HG03342 (cell line): ENCODE measurements around the gene SLC5A9.
A peak's percentile ranks its signal among the peaks of the same experiment; 100 is the strongest.
"Not testable (repeated sequence)": the region's sequence is repeated elsewhere in the genome, so short reads cannot be mapped to it uniquely, and the experiment has no call there.

Experiments used
- ATAC-seq: cut with Tn5 transposase; IDR thresholded peaks from one replicate; pipeline ENCODE4 v1.9.1; 2021; ENCODE audit warnings: mild to moderate bottlenecking, moderate library complexity; ENCODE audit not compliant: unreplicated experiment

SLC5A9 gene

GRCh38 chr1:48236716-48237470 lies 14.4 kb downstream of the SLC5A9 start:
- peak; percentile 75 for ATAC-seq

- no peak for ATAC-seq
These were observed 19.7 kb downstream of the SLC5A9 start for GRCh38 chr1:48242141-48242736.

GRCh38 chr1:48245106-48245505 lies 22.6 kb downstream of the SLC5A9 start:
- no peak for ATAC-seq

- no peak for ATAC-seq
These were observed 24.2 kb downstream of the SLC5A9 start for GRCh38 chr1:48246727-48247126.

GRCh38 chr1:48248356-48248755 lies 25.8 kb downstream of the SLC5A9 start:
- no peak for ATAC-seq

- ATAC-seq = no peak
These were observed 27.4 kb downstream of the SLC5A9 start for GRCh38 chr1:48249868-48250267.

- ATAC-seq = no peak
These were observed 28.1 kb downstream of the SLC5A9 start for GRCh38 chr1:48250572-48250971.

GRCh38 chr1:48251323-48251722 lies 28.8 kb downstream of the SLC5A9 start:
- ATAC-seq = no peak

GRCh38 chr1:48251821-48252220 lies 29.3 kb downstream of the SLC5A9 start:
- ATAC-seq = no peak

- ATAC-seq = no peak
These were observed 31.7 kb downstream of the SLC5A9 start for GRCh38 chr1:48254254-48254653.

- no peak for ATAC-seq
These were observed 35.6 kb downstream of the SLC5A9 start for GRCh38 chr1:48258106-48258505.

GRCh38 chr1:48261881-48262400 lies 39.4 kb downstream of the SLC5A9 start:
- no peak for ATAC-seq

- ATAC-seq = no peak
These were observed 40.5 kb downstream of the SLC5A9 start for GRCh38 chr1:48263041-48263440.

- ATAC-seq = no peak
These were observed 44.1 kb downstream of the SLC5A9 start for GRCh38 chr1:48266576-48266975.

- not testable (repeated sequence) for ATAC-seq
These were observed 54.9 kb downstream of the SLC5A9 start for GRCh38 chr1:48277437-48277836.

- not testable (repeated sequence) for ATAC-seq
These were observed 59.8 kb downstream of the SLC5A9 start for GRCh38 chr1:48282329-48282728.

GRCh38 chr1:48284696-48285420 lies 62.3 kb downstream of the SLC5A9 start:
- ATAC-seq = not testable (repeated sequence)

- no peak for ATAC-seq
These were observed 63.0 kb downstream of the SLC5A9 start for GRCh38 chr1:48285525-48285924.

- no peak for ATAC-seq
These were observed 68.9 kb downstream of the SLC5A9 start for GRCh38 chr1:48291421-48291820.

- ATAC-seq = no peak
These were observed 70.2 kb downstream of the SLC5A9 start for GRCh38 chr1:48292706-48293105.

GRCh38 chr1:48294094-48294493 lies 71.6 kb downstream of the SLC5A9 start:
- not testable (repeated sequence) for ATAC-seq

- ATAC-seq = no peak
These were observed 72.1 kb downstream of the SLC5A9 start for GRCh38 chr1:48294656-48295055.
